GM23338 (cell line): Measurements from ENCODE around the gene FUBP1. TPM values are rescaled to one million over a fixed set of nuclear protein-coding genes. Genes with fewer than 3 reads are reported as not detected.

Experiments
- ATAC-seq: fragments of 200-7000 bp; cut with Tn5 transposase; 3 replicates; pipeline ENCODE4 v1.9.1; 2020
- DNase-seq: peaks from one replicate; pipeline ENCODE4 v3.0.0-alpha.2; 2015; ENCODE audit warnings: low spot score
- H2AFZ ChIP-seq: fragments of 200-600 bp; sonication (generic); 2 replicates; pipeline ENCODE4 v1.8.0; 2016; ENCODE audit warnings: antibody characterized with exemption, mild to moderate bottlenecking, moderate library complexity
- H3F3A ChIP-seq: fragments of 200-600 bp; sonication (generic); replicated peaks from 2 replicates; pipeline ENCODE4 v1.8.0; 2017; ENCODE audit warnings: antibody characterized with exemption, mixed run types, low read depth
- H3K27ac ChIP-seq: fragments of 200-600 bp; sonication (generic); 2 replicates; pipeline ENCODE4 v1.6.1; 2016; ENCODE audit warnings: low read depth
- H3K27me3 ChIP-seq: fragments of 200-600 bp; sonication (generic); 2 replicates; pipeline ENCODE4 v1.8.0; 2016; ENCODE audit warnings: mild to moderate bottlenecking, mixed run types, moderate library complexity; ENCODE audit not compliant: insufficient read depth
- H3K36me3 ChIP-seq: fragments of 200-600 bp; sonication (generic); 2 replicates; pipeline ENCODE4 v1.8.0; 2016; ENCODE audit warnings: mild to moderate bottlenecking; ENCODE audit not compliant: insufficient read depth
- H3K4me1 ChIP-seq: fragments of 200-600 bp; sonication (generic); 2 replicates; pipeline ENCODE4 v1.8.0; 2016; ENCODE audit warnings: mild to moderate bottlenecking, moderate library complexity; ENCODE audit not compliant: insufficient read depth
- H3K4me2 ChIP-seq: fragments of 200-600 bp; sonication (generic); 2 replicates; pipeline ENCODE4 v1.7.1; 2017; ENCODE audit warnings: mixed run types
- H3K4me3 ChIP-seq: fragments of 200-600 bp; sonication (generic); 2 replicates; pipeline ENCODE4 v1.6.1; 2016; ENCODE audit warnings: mixed run types
- H3K79me2 ChIP-seq: fragments of 200-600 bp; sonication (generic); replicated peaks from 2 replicates; pipeline ENCODE4 v1.8.0; 2017; ENCODE audit warnings: mild to moderate bottlenecking; ENCODE audit not compliant: insufficient read depth
- H3K9me2 ChIP-seq: fragments of 200-600 bp; sonication (generic); 2 replicates; pipeline ENCODE4 v1.8.0; 2017; ENCODE audit not compliant: insufficient read depth
- H4K20me1 ChIP-seq: fragments of 200-600 bp; sonication (generic); replicated peaks from 2 replicates; pipeline ENCODE4 v1.8.0; 2017; ENCODE audit warnings: mild to moderate bottlenecking; ENCODE audit not compliant: insufficient read depth
- H3K27ac Mint-ChIP-seq: 2 replicates; pipeline ENCODE4 v1.8.0; 2020; ENCODE audit warnings: inconsistent platforms, mild to moderate bottlenecking, moderate library complexity, mixed read lengths
- H3K27me3 Mint-ChIP-seq: 3 replicates; pipeline ENCODE4 v1.8.0; 2022; ENCODE audit warnings: low read depth, mild to moderate bottlenecking, moderate library complexity, mixed read lengths, inconsistent platforms; ENCODE audit not compliant: insufficient read depth, poor library complexity
- H3K36me3 Mint-ChIP-seq: 3 replicates; pipeline ENCODE4 v1.8.0; 2021; ENCODE audit warnings: low read depth, mild to moderate bottlenecking, inconsistent platforms, moderate library complexity, mixed read lengths
- H3K4me1 Mint-ChIP-seq: 3 replicates; pipeline ENCODE4 v1.8.0; 2020; ENCODE audit warnings: mild to moderate bottlenecking, inconsistent platforms, mixed read lengths
- H3K4me3 Mint-ChIP-seq: 3 replicates; pipeline ENCODE4 v1.8.0; 2021; ENCODE audit warnings: moderate library complexity, mild to moderate bottlenecking, inconsistent platforms, mixed read lengths
- H3K9me3 Mint-ChIP-seq: 3 replicates; pipeline ENCODE4 v1.8.0; 2020; ENCODE audit warnings: moderate library complexity, mild to moderate bottlenecking, inconsistent platforms, mixed read lengths
- CREB1 ChIP-seq: fragments of 250-450 bp; sonication (Bioruptor Pico); IDR thresholded peaks from 2 replicates; pipeline ENCODE4 v1.5.0; 2020; ENCODE audit warnings: low read depth, mild to moderate bottlenecking, moderate library complexity
- CTCF ChIP-seq, 2 experiments: fragments of 200-600 bp in 1 of 2; sonication (generic) in 1 of 2; conservative IDR thresholded peaks; 2 replicates each; pipeline versions ENCODE4 v1.5.1 to v1.6.1; 2016 to 2017; ENCODE audit warnings: antibody characterized with exemption in 2 of 2, low read depth in 2 of 2, mild to moderate bottlenecking in 2 of 2, moderate library complexity in 1 of 2
- ETS1 ChIP-seq: IDR thresholded peaks from 2 replicates; pipeline ENCODE4 v1.6.1; 2016; ENCODE audit warnings: antibody characterized with exemption
- EZH2 ChIP-seq: fragments of 200-600 bp; sonication (generic); IDR thresholded peaks from one replicate; pipeline ENCODE4 v1.8.0; 2017; ENCODE audit warnings: antibody characterized with exemption, mild to moderate bottlenecking, low read depth; ENCODE audit not compliant: unreplicated experiment
- EZH2phosphoT487 ChIP-seq: fragments of 200-600 bp; sonication (generic); IDR thresholded peaks from one replicate; pipeline ENCODE4 v1.8.1; 2018; ENCODE audit warnings: antibody characterized with exemption; ENCODE audit not compliant: unreplicated experiment
- JUNB ChIP-seq: IDR thresholded peaks from one replicate; pipeline ENCODE4 v1.6.1; 2016; ENCODE audit warnings: antibody characterized with exemption; ENCODE audit not compliant: unreplicated experiment
- NANOG ChIP-seq: IDR thresholded peaks from 2 replicates; pipeline ENCODE4 v1.6.1; 2016; ENCODE audit warnings: antibody characterized with exemption, borderline replicate concordance
- REST ChIP-seq: IDR thresholded peaks from one replicate; pipeline ENCODE4 v1.6.1; 2018; ENCODE audit warnings: antibody characterized with exemption; ENCODE audit not compliant: unreplicated experiment
- STAT1 ChIP-seq: IDR thresholded peaks from one replicate; pipeline ENCODE4 v1.6.1; 2016; ENCODE audit warnings: antibody characterized with exemption; ENCODE audit not compliant: unreplicated experiment
- ZNF114 ChIP-seq: fragments of 250-450 bp; sonication (Bioruptor Pico); IDR thresholded peaks from 2 replicates; pipeline ENCODE4 v1.5.0; 2020; ENCODE audit warnings: mild to moderate bottlenecking, moderate library complexity
- ZNF331 ChIP-seq: fragments of 250-450 bp; sonication (Bioruptor Pico); IDR thresholded peaks from 2 replicates; pipeline ENCODE4 v1.5.0; 2020; ENCODE audit warnings: low read depth, mild to moderate bottlenecking, moderate library complexity
- ZNF462 ChIP-seq: fragments of 250-450 bp; sonication (Bioruptor Pico); IDR thresholded peaks from 2 replicates; pipeline ENCODE4 v1.5.0; 2020; ENCODE audit warnings: mild to moderate bottlenecking, moderate library complexity
- polyA plus RNA-seq: library from polyadenylated mRNA; unstranded; fragments of >200 nt; fragmentation: Nextera tagmentation; extraction: Ambion mirVana; gene quantifications from 2 replicates; pipeline ENCODE4 v1.2.1, GENCODE V29; 2016
- total RNA-seq: library from RNA; depleted of rRNA; stranded (reverse); fragments of >200 nt; shearing (Covaris generic); gene quantifications from 2 replicates; pipeline ENCODE4 v1.2.3, GENCODE V29; 2014

The FUBP1 gene
- total and polyA plus RNA-seq, 2 experiments from 2014 or later, result 212 to 308 TPM

- Histone ChIP-seq H3K36me3 (no peaks in the 10 kb centered on the region), H3K27me3 (no peaks in the 10 kb centered on the region), H3K4me3 (no peak overlapping the region), H3K79me2 (no peaks in the 10 kb centered on the region), H3K4me1 (peaks cover 22% of the 10 kb centered on the region), H3F3A (no peaks in the 10 kb centered on the region), H2AFZ (no peak overlapping the region), H4K20me1 (no peaks in the 10 kb centered on the region), H3K9me2 (no peaks in the 10 kb centered on the region), H3K27ac (peak overlapping the region; percentile 4), H3K4me2 (peak overlapping the region; percentile 55)
- Mint-ChIP-seq H3K27ac (peak overlapping the region; percentile 86), H3K27me3 (peaks cover 5% of the 10 kb centered on the region), H3K4me3 (no peak overlapping the region), H3K36me3 (no peaks in the 10 kb centered on the region; the same call in 2 of the 3 replicates), H3K4me1 (peaks cover 22% of the 10 kb centered on the region), H3K9me3 (peaks cover 2% of the 10 kb centered on the region; the same call in 1 of the 3 replicates)
- TF ChIP-seq CREB1 (CRISPR knock-in tag) (no peak), ETS1 (no peak), ZNF462 (CRISPR knock-in tag) (no peak), ZNF114 (no peak), CTCF (conservative IDR thresholded peaks at IDR 0.05; ENCODE audit: low read depth in 2 of 2) (no peak), ZNF331 (CRISPR knock-in tag) (no peak), EZH2phosphoT487 (no peak), STAT1 (no peak), JUNB (no peak), REST (no peak), NANOG (no peak), EZH2 (no peak)
- ATAC-seq (no peak), DNase-seq (no peak)
Observed at GRCh38 chr1:78003070-78003746, 24.3 kb upstream of the FUBP1 start.
